Colonic mucosa (tissue), 4 donors: ENCODE data around the gene MOB3B. TPM values are rescaled to one million over a fixed set of nuclear protein-coding genes. Genes with fewer than 3 reads are reported as not detected.

Experiments used
- DNase-seq: peaks from one replicate; pipeline ENCODE4 v3.0.0-alpha.2; 2020
- H3K27ac ChIP-seq: fragments of 200-600 bp; one replicate; pipeline ENCODE4 v1.8.0; 2021
- H3K27me3 ChIP-seq: fragments of 200-600 bp; one replicate; pipeline ENCODE4 v1.8.0; 2021
- H3K36me3 ChIP-seq: fragments of 200-600 bp; one replicate; pipeline ENCODE4 v1.8.0; 2021
- H3K4me1 ChIP-seq: fragments of 200-600 bp; one replicate; pipeline ENCODE4 v1.8.0; 2021; ENCODE audit warnings: mild to moderate bottlenecking
- H3K4me3 ChIP-seq: fragments of 200-600 bp; one replicate; pipeline ENCODE4 v1.8.0; 2021
- H3K9ac ChIP-seq, 2 donors: one replicate each; pipeline ENCODE4 v1.7.0; 2013; ENCODE audit warnings: control low read depth in 2 of 2, low read depth in 2 of 2, low read length in 2 of 2
- H3K9me3 ChIP-seq: fragments of 200-600 bp; one replicate; pipeline ENCODE4 v1.8.0; 2021
- CTCF ChIP-seq: fragments of 200-600 bp; IDR thresholded peaks from one replicate; pipeline ENCODE4 v1.8.0; 2022; ENCODE audit warnings: antibody characterized with exemption, mild to moderate bottlenecking
- intact Hi-C: fragments of 100-400 bp; cut with DNase I; formaldehyde crosslinking; loops from one replicate; pipeline ENCODE4 v1.14.1; 2022
- total RNA-seq, 2 donors: library from RNA; stranded (reverse); fragmentation: NEBNext Ultra II Directional in 1 of 2; extraction: Animal tissue kit (Norgen Biotek cat#: 25700) in 1 of 2; gene quantifications; one replicate each; pipeline ENCODE4 v1.2.1, GENCODE V29; 2021
- donor health status: healthy.
- donor health status: DM: no; HTN: no; CAD: no.
- donor health status: DM: no; HTN: no; CAD: no.

The MOB3B gene
- total RNA-seq, 2 donors from 2014 or later: 35.8 to 39.6 TPM

- peak; percentile 63 for DNase-seq
- Histone ChIP-seq H3K36me3 (no peaks in the 10 kb centered on the region), H3K4me3 (no peak overlapping the region), H3K27me3 (no peaks in the 10 kb centered on the region), H3K9me3 (no peaks in the 10 kb centered on the region), H3K9ac (peak overlapping the region in 1 of 2 donors; percentile 48), H3K4me1 (peaks cover 12% of the 10 kb centered on the region), H3K27ac (peak overlapping the region; percentile 45)
- intact Hi-C loops: loop anchor here (10.0 kb wide), 1 partner anchor 111 kb away; the partner anchor contains the start of genes IFNK and MOB3B
- TF ChIP-seq CTCF: no peak
Observed at GRCh38 chr9:27414220-27414761, 115.3 kb downstream of the MOB3B start.

- no peaks in the 10 kb centered on the region for H3K27me3 ChIP-seq
- no peaks in the 10 kb centered on the region for H3K9me3 ChIP-seq
- no peak overlapping the region for H3K4me3 ChIP-seq
- H3K4me1 ChIP-seq: peaks cover 12% of the 10 kb centered on the region
- no peak for DNase-seq
- peak overlapping the region; percentile 45 for H3K27ac ChIP-seq
- TF ChIP-seq CTCF: no peak
- no peaks in the 10 kb centered on the region for H3K36me3 ChIP-seq
- H3K9ac ChIP-seq: peak overlapping the region in 1 of 2 donors; percentile 48
- intact Hi-C loops: loop anchor here (10.0 kb wide), 1 partner anchor 111 kb away; the partner anchor contains the start of genes IFNK and MOB3B
Observed at GRCh38 chr9:27413511-27414219, 115.9 kb downstream of the MOB3B start.

- Histone ChIP-seq H3K27ac (peak overlapping the region; percentile 45), H3K9me3 (no peaks in the 10 kb centered on the region), H3K9ac (no peak overlapping the region), H3K27me3 (no peaks in the 10 kb centered on the region), H3K4me1 (peaks cover 12% of the 10 kb centered on the region), H3K4me3 (no peak overlapping the region), H3K36me3 (no peaks in the 10 kb centered on the region)
- DNase-seq: no peak
- TF ChIP-seq CTCF: no peak
- intact Hi-C loops: loop anchor here (10.0 kb wide), 1 partner anchor 112 kb away; the partner anchor contains the start of genes IFNK and MOB3B
Observed at GRCh38 chr9:27412963-27413362, 116.7 kb downstream of the MOB3B start.

- intact Hi-C loops: loop anchor here (10.0 kb wide), 1 partner anchor 113 kb away; the partner anchor contains the start of genes IFNK and MOB3B
- TF ChIP-seq CTCF: no peak
- no peak overlapping the region for H3K27ac ChIP-seq
- no peak overlapping the region for H3K9ac ChIP-seq
- H3K36me3 ChIP-seq: no peaks in the 10 kb centered on the region
- peaks cover 12% of the 10 kb centered on the region for H3K4me1 ChIP-seq
- no peak overlapping the region for H3K4me3 ChIP-seq
- no peak for DNase-seq
- no peaks in the 10 kb centered on the region for H3K9me3 ChIP-seq
- no peaks in the 10 kb centered on the region for H3K27me3 ChIP-seq
Observed at GRCh38 chr9:27412081-27412480, 117.5 kb downstream of the MOB3B start.

- intact Hi-C loops: no loop called here
- no peaks in the 10 kb centered on the region for H3K4me1 ChIP-seq
- no peaks in the 10 kb centered on the region for H3K9me3 ChIP-seq
Observed at GRCh38 chr9:27408482-27408881, 121.1 kb downstream of the MOB3B start.

More at GRCh38 chr9:27408482-27408881, 121.1 kb downstream of the MOB3B start:
- H3K9ac ChIP-seq: no peak overlapping the region
- peak overlapping the region; percentile 58 for H3K27ac ChIP-seq
- H3K27me3 ChIP-seq: no peaks in the 10 kb centered on the region
- DNase-seq: no peak
- no peak for TF ChIP-seq CTCF
- H3K4me3 ChIP-seq: no peak overlapping the region
- H3K36me3 ChIP-seq: no peaks in the 10 kb centered on the region
